HG03196 (cell line): ENCODE measurements around the gene ZP1.

Source experiments
- ATAC-seq: cut with Tn5 transposase; IDR thresholded peaks from one replicate; pipeline ENCODE4 v1.9.1; 2021; ENCODE audit not compliant: unreplicated experiment

The ZP1 gene

DNA sequence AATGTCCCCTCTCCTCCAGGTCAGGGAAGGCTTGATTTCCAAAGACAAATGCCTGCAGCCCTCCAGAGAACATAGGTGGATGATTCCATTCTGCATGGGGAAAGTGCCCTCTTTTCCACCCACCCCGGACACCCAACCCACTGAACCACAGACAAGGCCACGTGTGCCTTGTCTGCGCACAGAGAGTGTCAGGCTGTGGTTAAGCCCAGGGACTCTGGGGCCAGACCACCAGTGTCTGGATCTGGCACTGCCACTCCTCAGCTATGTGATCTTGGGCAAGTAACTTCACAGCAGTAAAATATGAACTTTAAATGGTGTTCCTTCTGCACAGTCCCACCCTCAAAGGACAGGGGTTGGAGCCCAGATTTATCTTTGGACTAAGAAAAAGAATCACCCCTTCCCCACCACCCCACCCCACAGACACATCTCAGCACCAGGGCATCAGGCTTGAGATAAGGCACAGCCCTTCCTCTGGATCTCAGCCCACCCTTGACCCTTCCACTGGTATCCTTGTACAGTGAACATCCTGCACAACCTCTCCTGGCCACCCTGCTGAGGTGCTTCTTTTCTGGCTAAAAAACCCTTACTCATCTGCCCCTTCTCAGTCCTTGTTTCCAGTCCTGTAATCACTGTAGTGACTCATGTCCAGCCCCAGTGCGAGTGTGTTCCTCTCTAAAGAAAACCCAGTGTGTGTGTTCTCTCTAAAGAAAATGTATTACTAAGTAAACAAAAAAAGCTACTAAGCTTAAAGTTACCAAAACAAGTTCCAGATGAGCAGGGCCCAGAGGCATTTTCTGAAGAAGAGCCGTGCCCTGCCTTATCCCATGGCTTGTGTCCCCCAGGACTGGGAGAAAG, 9.7 kb upstream of the ZP1 start:
- ATAC-seq, result no peak

- ATAC-seq, result no peak
Measured at GRCh38 chr11:60858236-60858635, 9.1 kb upstream of the ZP1 start.

GRCh38 chr11:60858731-60859464, 8.4 kb upstream of the ZP1 start:
- no peak for ATAC-seq

DNA sequence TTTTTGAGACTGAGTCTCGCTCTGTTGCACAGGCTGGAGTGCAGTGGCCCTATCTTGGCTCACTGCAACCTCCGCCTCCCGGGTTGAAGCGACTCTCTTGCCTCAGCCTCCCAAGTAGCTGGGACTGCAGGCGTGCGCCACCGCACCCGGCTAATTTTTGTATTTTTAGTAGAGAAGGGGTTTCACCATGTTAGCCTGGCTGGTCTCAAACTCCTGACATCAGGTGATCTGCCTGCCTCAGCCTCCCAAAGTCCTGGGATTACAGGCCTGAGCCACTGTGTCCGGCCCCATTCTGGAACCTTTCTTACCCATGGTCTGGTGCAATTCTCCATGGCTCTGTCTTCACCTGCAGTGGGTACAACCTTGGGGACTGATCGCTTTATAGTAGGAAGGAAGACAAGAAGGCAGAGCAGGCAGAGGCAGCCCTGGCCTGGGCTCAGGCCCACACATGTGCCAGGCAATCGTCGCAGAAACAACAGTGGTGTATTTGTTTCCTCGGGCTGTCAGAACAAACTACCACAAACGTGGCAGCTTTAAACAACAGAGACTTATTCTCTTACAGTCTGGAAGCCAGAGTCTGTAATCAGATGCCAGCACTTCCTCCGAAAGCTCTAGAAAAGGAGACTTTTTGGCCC, 7.6 kb upstream of the ZP1 start:
- no peak for ATAC-seq

- ATAC-seq, result no peak
Measured at GRCh38 chr11:60860943-60861342, 6.4 kb upstream of the ZP1 start.

DNA sequence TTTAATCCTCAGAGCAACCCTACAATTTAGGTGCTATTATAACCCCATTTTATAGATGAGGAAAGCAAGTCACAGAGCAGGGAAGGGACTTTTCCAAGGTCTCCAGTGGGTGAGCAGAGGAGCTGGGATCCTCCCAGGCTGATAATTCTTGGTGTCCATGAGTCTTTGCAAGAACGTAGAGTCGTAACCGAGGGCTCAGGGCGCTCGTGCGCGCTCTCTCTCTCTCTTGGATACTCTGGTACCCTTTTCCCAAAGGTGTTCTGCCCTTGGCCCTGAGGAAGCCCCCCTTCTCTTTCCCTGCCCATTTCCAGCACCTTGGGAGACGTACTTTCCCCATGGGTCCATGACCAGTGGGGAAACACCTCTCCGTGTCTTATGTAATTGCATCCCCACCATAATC, 5.2 kb upstream of the ZP1 start:
- no peak for ATAC-seq

DNA sequence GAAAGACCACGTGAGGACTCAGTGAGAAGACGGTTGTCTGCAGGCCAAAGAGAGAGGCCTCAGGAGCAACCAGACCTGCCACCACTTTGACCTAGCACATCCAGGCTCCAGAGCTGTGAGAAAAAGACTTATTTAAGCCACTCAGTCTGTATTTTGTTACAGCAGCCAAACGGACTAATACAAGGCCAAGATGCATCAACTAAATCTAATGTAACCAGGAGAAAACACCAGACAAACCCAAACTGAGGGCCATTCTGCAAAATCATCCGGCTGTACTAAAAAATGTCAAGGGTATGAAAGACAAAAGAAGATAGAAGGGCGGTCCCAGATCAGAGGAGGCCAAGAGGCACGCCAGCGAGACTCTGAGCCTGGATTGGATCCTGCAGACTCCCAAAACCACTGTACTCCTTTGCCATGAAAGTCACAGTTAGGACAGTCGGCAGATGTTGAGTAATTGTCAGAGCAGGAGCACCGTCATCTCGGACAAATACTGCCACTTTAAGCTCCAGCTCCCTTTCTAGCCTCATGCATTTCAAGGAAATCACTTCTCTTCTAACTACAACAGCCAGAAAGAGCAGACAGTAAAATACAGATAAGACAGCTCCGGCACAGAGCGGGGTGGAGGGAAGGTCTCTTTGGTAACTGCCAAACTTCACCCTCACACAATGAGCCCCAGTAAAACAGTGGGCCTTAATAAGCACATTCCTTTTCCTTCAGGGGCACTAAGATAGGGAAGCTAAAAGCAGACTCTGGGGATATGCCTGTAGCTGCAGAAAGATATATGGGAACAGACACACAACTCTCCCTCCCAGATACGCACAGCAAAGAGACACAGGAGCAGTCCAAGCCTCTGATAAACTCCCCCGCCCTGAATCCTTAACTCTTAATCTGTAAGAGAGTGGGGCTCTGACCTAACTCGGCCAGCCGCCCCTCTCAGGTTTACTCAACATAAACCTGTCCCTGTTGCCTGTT, 3.5 kb upstream of the ZP1 start:
- no peak for ATAC-seq

DNA sequence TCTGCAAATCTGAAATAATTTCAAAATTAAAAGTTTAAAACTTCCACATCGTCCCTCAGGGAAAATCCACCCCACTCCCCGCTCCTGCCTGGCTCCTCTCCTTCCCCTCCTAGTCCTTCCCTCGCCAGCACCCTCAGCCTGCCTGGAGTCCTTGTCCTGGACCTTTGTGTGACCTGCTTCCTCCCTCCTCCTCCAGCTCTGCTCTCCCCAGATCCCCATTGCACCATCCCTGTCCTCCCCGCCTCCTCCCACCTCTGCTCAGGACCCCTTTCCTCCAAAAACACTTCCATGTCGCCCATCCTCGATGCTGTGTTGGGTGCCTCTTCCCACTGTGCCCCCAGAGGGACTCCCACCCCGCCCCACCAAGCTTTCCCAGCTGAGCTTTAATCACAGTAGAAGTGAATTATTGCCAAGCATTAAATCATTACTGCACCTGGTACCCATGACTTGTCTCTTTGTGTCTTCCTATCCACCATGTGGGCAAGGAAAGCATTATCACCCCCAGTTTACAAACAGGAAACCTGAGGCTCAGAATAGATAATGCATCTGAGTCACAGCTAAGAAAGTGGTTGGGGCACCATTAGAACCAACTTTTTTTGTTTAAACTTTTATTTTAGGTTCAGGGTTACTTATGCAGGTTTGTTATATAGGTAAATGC, 2.4 kb upstream of the ZP1 start:
- no peak for ATAC-seq

- ATAC-seq, result no peak
Measured at GRCh38 chr11:60867871-60868681, 734 bp downstream of the ZP1 start.

GRCh38 chr11:60868682-60869450, 1.5 kb downstream of the ZP1 start:
- no peak for ATAC-seq

- ATAC-seq, result no peak
Measured at GRCh38 chr11:60869451-60869825, 2.1 kb downstream of the ZP1 start.

GRCh38 chr11:60870276-60870675, 2.9 kb downstream of the ZP1 start:
- no peak for ATAC-seq

DNA sequence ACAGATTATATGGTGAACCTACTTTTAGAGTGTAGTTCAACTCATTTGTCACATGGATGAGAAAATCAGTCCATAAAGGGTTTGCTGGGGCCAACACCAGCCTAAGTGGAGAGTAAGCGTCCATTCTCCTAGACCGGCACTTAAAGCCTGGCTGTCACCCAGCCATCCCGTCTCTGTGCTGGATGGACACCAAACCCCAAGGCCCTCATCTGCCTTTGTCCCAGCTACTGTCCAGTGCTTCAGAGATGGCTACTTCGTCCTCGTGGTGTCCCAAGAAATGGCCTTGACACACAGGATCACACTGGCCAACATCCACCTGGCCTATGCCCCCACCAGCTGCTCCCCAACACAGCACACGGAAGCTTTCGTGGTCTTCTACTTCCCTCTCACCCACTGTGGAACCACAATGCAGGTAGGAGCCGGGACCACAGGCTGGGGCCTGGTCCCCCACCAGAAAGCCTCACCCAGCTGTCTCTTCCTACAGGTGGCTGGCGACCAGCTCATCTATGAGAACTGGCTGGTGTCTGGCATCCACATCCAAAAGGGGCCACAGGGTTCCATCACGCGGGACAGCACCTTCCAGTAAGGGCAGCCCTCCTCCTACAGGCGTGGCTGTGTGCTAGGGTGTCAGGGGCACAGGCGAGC, 3.5 kb downstream of the ZP1 start:
- no peak for ATAC-seq

- no peak for ATAC-seq
Measured at GRCh38 chr11:60871378-60872061, 4.2 kb downstream of the ZP1 start.

GRCh38 chr11:60872124-60872960, 5.0 kb downstream of the ZP1 start:
- no peak for ATAC-seq

GRCh38 chr11:60872961-60873524, 5.7 kb downstream of the ZP1 start:
- no peak for ATAC-seq
